Nephron progenitor cell (in vitro differentiated cells): ENCODE results near the gene NNMT.

Experiments
- DNase-seq: peaks from one replicate; pipeline ENCODE4 v3.0.0; 2021
- H3K27ac Mint-ChIP-seq: 2 replicates; pipeline ENCODE4 v1.8.0; 2021; ENCODE audit warnings: mild to moderate bottlenecking, moderate library complexity, mixed read lengths
- H3K27me3 Mint-ChIP-seq: 2 replicates; pipeline ENCODE4 v1.8.0; 2021; ENCODE audit warnings: mild to moderate bottlenecking, low read depth, mixed read lengths; ENCODE audit not compliant: poor library complexity
- H3K36me3 Mint-ChIP-seq: 2 replicates; pipeline ENCODE4 v1.8.0; 2021; ENCODE audit warnings: low read depth, mixed read lengths
- H3K4me1 Mint-ChIP-seq: 2 replicates; pipeline ENCODE4 v1.8.0; 2021; ENCODE audit warnings: mixed read lengths
- H3K4me3 Mint-ChIP-seq: 2 replicates; pipeline ENCODE4 v1.8.0; 2021; ENCODE audit warnings: mild to moderate bottlenecking, moderate library complexity, mixed read lengths
- H3K9me3 Mint-ChIP-seq: 2 replicates; pipeline ENCODE4 v1.8.0; 2021; ENCODE audit warnings: mild to moderate bottlenecking, moderate library complexity, mixed read lengths
- CTCF ChIP-seq: fragments of 200-600 bp; sonication (generic); IDR thresholded peaks from 2 replicates; pipeline ENCODE4 v1.5.0; 2021; ENCODE audit warnings: antibody characterized with exemption

The NNMT gene

GRCh38 chr11:114252767-114253166, 43.4 kb upstream of the NNMT start:
- peaks cover 89% of the 10 kb centered on the region for H3K4me1 Mint-ChIP-seq
- H3K4me3 Mint-ChIP-seq, result peak overlapping the region; percentile 25
- no peak for DNase-seq
- peaks cover 3% of the 10 kb centered on the region for H3K27me3 Mint-ChIP-seq
- peaks cover 19% of the 10 kb centered on the region for H3K36me3 Mint-ChIP-seq
- TF ChIP-seq CTCF, result no peak
- H3K27ac Mint-ChIP-seq, result no peak overlapping the region
- no peaks in the 10 kb centered on the region for H3K9me3 Mint-ChIP-seq

DNA sequence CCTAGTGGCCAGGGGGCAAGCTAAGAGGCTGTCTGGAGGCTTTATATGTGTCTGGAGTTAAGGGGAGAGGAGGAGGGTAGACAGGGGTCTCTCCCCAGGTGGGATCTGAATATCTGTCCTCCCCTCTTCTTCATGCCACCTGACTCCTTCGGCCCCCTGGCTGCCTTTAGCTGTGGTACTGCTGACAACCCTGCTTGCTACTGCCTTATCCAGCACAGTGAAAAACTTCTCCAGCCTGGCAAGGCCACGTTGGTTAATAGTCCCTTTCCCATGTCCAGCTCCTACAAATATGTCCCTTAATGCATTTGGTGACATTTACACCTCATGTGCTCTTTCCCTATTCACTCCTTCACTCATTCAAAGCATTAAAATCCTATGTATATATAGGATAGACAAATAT, 42.4 kb upstream of the NNMT start:
- Mint-ChIP-seq H3K4me1 (peaks cover 88% of the 10 kb centered on the region), H3K9me3 (no peaks in the 10 kb centered on the region), H3K27me3 (peaks cover 3% of the 10 kb centered on the region), H3K27ac (no peak overlapping the region), H3K36me3 (peaks cover 13% of the 10 kb centered on the region), H3K4me3 (no peak overlapping the region)
- DNase-seq, result no peak
- TF ChIP-seq CTCF, result no peak

GRCh38 chr11:114254571-114255146, 41.5 kb upstream of the NNMT start:
- Mint-ChIP-seq H3K27ac (no peak overlapping the region), H3K4me1 (peaks cover 93% of the 10 kb centered on the region), H3K27me3 (peaks cover 3% of the 10 kb centered on the region), H3K4me3 (no peak overlapping the region), H3K36me3 (peaks cover 12% of the 10 kb centered on the region), H3K9me3 (no peaks in the 10 kb centered on the region)
- no peak for DNase-seq
- TF ChIP-seq CTCF, result no peak

DNA sequence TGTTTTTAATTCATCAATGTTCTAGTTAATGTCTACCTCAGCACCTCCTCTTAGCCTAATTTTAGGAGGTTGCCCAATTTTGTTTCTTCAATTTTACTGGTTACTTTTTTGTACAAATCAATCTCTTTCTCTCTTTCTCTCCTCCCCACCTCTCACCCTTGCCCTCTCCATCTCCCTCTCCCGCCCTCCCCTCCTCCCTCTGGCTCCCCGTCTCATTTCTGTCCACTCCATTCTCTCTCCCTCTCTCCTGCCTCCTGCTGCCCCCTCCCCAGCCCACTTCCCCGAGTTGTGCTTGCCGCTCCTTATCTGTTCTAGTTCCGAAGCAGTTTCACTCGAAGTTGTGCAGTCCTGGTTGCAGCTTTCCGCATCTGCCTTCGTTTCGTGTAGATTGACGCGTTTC, 40.9 kb upstream of the NNMT start:
- Mint-ChIP-seq H3K36me3 (peaks cover 9% of the 10 kb centered on the region), H3K9me3 (no peaks in the 10 kb centered on the region), H3K4me1 (peaks cover 95% of the 10 kb centered on the region), H3K4me3 (peak overlapping the region; percentile 50), H3K27me3 (peaks cover 3% of the 10 kb centered on the region), H3K27ac (no peak overlapping the region)
- no peak for TF ChIP-seq CTCF
- DNase-seq, result no peak

DNA sequence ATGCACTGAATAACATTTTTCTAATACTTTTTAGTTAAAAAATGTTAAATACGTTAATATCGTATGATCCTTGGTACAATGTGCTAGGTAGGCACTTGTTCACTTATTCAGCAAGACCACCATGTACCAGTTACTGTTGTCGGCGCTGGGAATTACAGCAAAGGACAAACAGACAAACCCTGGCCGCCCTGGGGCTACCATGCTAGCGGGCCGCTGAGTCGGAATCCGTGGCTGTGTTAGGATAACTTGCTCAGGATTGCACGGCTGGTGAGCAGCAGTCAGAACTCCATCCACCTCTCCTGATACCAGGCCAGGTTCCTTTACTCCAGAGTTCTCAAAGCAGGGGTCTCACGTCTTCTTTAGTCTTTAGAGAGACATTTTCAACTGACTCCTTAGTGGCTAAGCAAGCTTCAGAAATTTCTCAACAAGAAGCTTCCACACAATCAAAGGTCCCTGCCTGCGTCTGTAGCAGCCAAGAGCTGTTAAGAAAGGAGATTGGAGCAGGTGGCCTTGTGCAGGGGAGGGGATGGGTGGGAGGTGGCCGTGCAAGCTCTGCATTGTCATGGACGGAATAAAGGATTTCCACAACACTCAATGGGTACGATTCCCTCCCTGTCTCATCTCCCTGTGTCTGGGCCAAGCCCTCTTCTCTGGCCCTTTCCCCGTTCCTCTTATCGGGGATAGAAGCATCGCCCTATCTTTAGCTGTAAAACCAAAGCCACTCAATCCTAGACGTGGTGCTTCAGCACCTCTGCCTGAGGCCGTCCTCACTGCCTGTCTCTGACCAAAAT, 39.8 kb upstream of the NNMT start:
- no peaks in the 10 kb centered on the region for H3K27me3 Mint-ChIP-seq
- no peak for TF ChIP-seq CTCF
- H3K27ac Mint-ChIP-seq, result peak overlapping the region; percentile 97
- peak overlapping the region; percentile 9 for H3K4me3 Mint-ChIP-seq
- no peaks in the 10 kb centered on the region for H3K9me3 Mint-ChIP-seq
- H3K4me1 Mint-ChIP-seq, result peaks cover 92% of the 10 kb centered on the region
- DNase-seq, result no peak
- H3K36me3 Mint-ChIP-seq, result peaks cover under 1% of the 10 kb centered on the region

DNA sequence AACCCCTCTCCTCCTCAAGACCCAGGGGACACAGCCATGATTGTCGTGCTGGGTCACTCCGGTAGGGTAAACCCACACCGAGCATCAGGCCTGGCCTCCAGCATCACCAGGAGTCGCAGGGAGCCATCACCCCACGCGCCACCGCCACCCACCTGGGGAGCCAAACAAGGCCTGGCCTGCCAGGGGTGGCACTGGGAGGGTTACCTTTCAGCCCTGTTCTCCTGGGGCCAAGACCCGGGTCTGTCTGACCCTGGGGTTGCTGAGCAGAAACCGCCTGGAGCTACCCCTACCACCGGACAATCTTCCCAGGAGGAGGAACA, 39.3 kb upstream of the NNMT start:
- Mint-ChIP-seq H3K27me3 (no peaks in the 10 kb centered on the region), H3K4me3 (no peak overlapping the region), H3K4me1 (peaks cover 86% of the 10 kb centered on the region), H3K9me3 (no peaks in the 10 kb centered on the region), H3K36me3 (no peaks in the 10 kb centered on the region), H3K27ac (peak overlapping the region; percentile 97)
- DNase-seq, result no peak
- no peak for TF ChIP-seq CTCF
